Neural cell (in vitro differentiated cells): ENCODE measurements around the gene UNC5C.

Experiments
- CTCF ChIP-seq: fragments of 450-650 bp; IDR thresholded peaks from 2 replicates; pipeline ENCODE4 v1.5.1; 2014; ENCODE audit warnings: antibody characterized with exemption, mild to moderate bottlenecking, moderate library complexity; ENCODE audit not compliant: poor library complexity, severe bottlenecking
- EZH2 ChIP-seq: fragments of 200-600, 300-800 bp; shearing (Covaris generic), sonication (generic); IDR thresholded peaks from 2 replicates; pipeline ENCODE4 v1.6.1; 2014; ENCODE audit warnings: antibody characterized with exemption, low read length, borderline replicate concordance, mild to moderate bottlenecking; ENCODE audit not compliant: insufficient read depth, poor library complexity, severe bottlenecking

DNA sequence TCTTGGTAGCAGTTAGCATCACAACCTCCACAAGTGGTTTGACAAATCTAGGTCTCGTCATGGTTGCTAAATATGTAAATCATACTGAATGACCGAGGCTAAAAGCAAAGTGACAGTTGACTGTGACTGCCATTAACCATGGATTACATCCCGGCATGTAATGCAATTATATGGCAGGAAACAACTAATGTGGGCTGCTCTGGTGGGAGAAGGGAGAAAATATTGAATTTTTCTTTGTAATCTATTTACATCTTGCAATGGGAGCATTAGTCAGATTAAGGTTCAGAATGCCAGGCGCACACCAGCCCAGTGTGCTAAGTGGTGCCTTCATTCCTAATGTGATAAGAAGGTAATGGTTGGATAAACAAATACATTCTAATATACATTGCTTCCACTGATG is 35.8 kb downstream of the UNC5C start:
- TF ChIP-seq CTCF: no peak
- no peak for TF ChIP-seq EZH2
